K562 (cell line): Measurements from ENCODE around the gene TOMM40L. TPM values are rescaled to one million over a fixed set of nuclear protein-coding genes. Genes with fewer than 3 reads are reported as not detected.

Experiments
- BCLAF1 ChIP-seq, 2 experiments: fragments of 450-650 bp in 1 of 2; IDR thresholded peaks; 2 replicates each; pipeline ENCODE4 v1.6.1; 2011 to 2017; ENCODE audit warnings: low read depth in 2 of 2, antibody characterized with exemption in 1 of 2, borderline replicate concordance in 1 of 2, low read length in 1 of 2, mild to moderate bottlenecking in 1 of 2, mixed read lengths in 1 of 2; ENCODE audit not compliant: control insufficient read depth in 1 of 2
- C11orf30 ChIP-seq: fragments of 450-650 bp; IDR thresholded peaks from 2 replicates; pipeline ENCODE4 v1.6.1; 2016; ENCODE audit warnings: low read depth, mild to moderate bottlenecking
- CBX8 ChIP-seq: fragments of 200-600 bp; sonication (generic); IDR thresholded peaks from 2 replicates; pipeline ENCODE4 v1.6.1; 2012; ENCODE audit warnings: borderline replicate concordance, mixed run types, low read depth, mild to moderate bottlenecking, moderate library complexity, mixed read lengths, low read length, control low read depth, inconsistent platforms; ENCODE audit not compliant: poor library complexity, severe bottlenecking; ENCODE audit errors: extremely low read depth
- COPS2 ChIP-seq: fragments of 450-650 bp; conservative IDR thresholded peaks from 2 replicates; pipeline ENCODE4 v1.6.1; 2016; ENCODE audit warnings: mild to moderate bottlenecking, moderate library complexity
- EWSR1 ChIP-seq: fragments of 450-650 bp; IDR thresholded peaks from 2 replicates; pipeline ENCODE4 v1.6.1; 2018; ENCODE audit warnings: borderline replicate concordance, mild to moderate bottlenecking, low read depth, moderate library complexity; ENCODE audit not compliant: partially characterized antibody
- FOXM1 ChIP-seq, 2 experiments: fragments of 450-650 bp in 1 of 2; sonication (generic) in 1 of 2; formaldehyde crosslinking in 1 of 2; IDR thresholded peaks; 2 replicates each; pipeline versions ENCODE4 v1.6.1 to v1.9.0; 2017 to 2022; ENCODE audit warnings: low read depth in 2 of 2, mild to moderate bottlenecking in 2 of 2, missing genetic modification reagents in 1 of 2, moderate library complexity in 1 of 2
- HMBOX1 ChIP-seq: sonication (generic); IDR thresholded peaks from 2 replicates; pipeline ENCODE4 v1.6.1; 2016
- KHSRP ChIP-seq: fragments of 450-650 bp; IDR thresholded peaks from 2 replicates; pipeline ENCODE4 v1.6.1; 2017
- MTA1 ChIP-seq: fragments of 450-650 bp; IDR thresholded peaks from 2 replicates; pipeline ENCODE4 v1.6.1; 2017; ENCODE audit warnings: borderline replicate concordance
- NUFIP1 ChIP-seq: fragments of 450-650 bp; IDR thresholded peaks from 2 replicates; pipeline ENCODE4 v1.6.1; 2018; ENCODE audit not compliant: partially characterized antibody
- POLR2AphosphoS5 ChIP-seq: IDR thresholded peaks from 2 replicates; pipeline ENCODE4 v1.6.1; 2011; ENCODE audit warnings: mild to moderate bottlenecking, low read depth, low read length, moderate library complexity; ENCODE audit not compliant: control insufficient read depth, insufficient read depth
- RFX5 ChIP-seq: IDR thresholded peaks from 2 replicates; pipeline ENCODE4 v1.6.1; 2011; ENCODE audit warnings: low read depth, mild to moderate bottlenecking, improper control_type of control experiment, low read length
- SRF ChIP-seq, 2 experiments: fragments of 250-450, 450-650 bp in 1 of 2; sonication (Bioruptor Pico) in 1 of 2; sonication (generic) in 1 of 2; formaldehyde crosslinking; IDR thresholded peaks; 2 replicates each; pipeline versions ENCODE4 v1.5.0 to v1.5.1; 2020 to 2022; ENCODE audit warnings: mild to moderate bottlenecking in 1 of 2, missing genetic modification reagents in 1 of 2
- TFAP4 ChIP-seq: sonication (generic); formaldehyde crosslinking; IDR thresholded peaks from 2 replicates; pipeline ENCODE4 v1.8.0; 2022; ENCODE audit warnings: missing genetic modification reagents, mild to moderate bottlenecking, moderate library complexity, borderline replicate concordance
- THAP7 ChIP-seq: fragments of 250-450 bp; sonication (Bioruptor Pico); IDR thresholded peaks from 2 replicates; pipeline ENCODE4 v1.5.0; 2021
- ZNF184 ChIP-seq: sonication (generic); formaldehyde crosslinking; IDR thresholded peaks from 2 replicates; pipeline ENCODE4 v1.5.0; 2020; ENCODE audit warnings: missing genetic modification reagents
- ZNF23 ChIP-seq: fragments of 250-450 bp; sonication (Bioruptor Pico); IDR thresholded peaks from 2 replicates; pipeline ENCODE4 v1.4.0; 2020; ENCODE audit warnings: mild to moderate bottlenecking
- ZNF561 ChIP-seq: fragments of 450-650 bp; formaldehyde crosslinking; conservative IDR thresholded peaks from 2 replicates; pipeline ENCODE4 v1.4.0; 2020; ENCODE audit warnings: mild to moderate bottlenecking, moderate library complexity
- ZNF77 ChIP-seq: fragments of 250-450 bp; sonication (Bioruptor Pico); IDR thresholded peaks from 2 replicates; pipeline ENCODE4 v1.5.0; 2020
- polyA plus RNA-seq, 8 experiments: library from polyadenylated mRNA; depleted of rRNA in 4 of 8; stranded (reverse) in 5 of 8; unstranded in 3 of 8; fragments of >200 nt; fragmentation: Nextera tagmentation in 2 of 8; fragmentation: Illumina TruSeq in 1 of 8; extraction: Ambion mirVana in 2 of 8; extraction: Trizol in 1 of 8; gene quantifications; 2 replicates each; pipeline versions ENCODE4 v1.2.1 to v1.2.3, GENCODE V29; 2011 to 2014; ENCODE audit warnings: inconsistent platforms in 1 of 8, missing spikeins in 1 of 8
- total RNA-seq, 7 experiments: library from RNA; depleted of rRNA in 6 of 7; stranded (reverse); fragments of >200 nt in 6 of 7; fragmentation: Illumina TruSeq in 2 of 7; extraction: Trizol in 2 of 7; gene quantifications; 2 replicates each; pipeline versions ENCODE4 v1.2.1 to v1.2.3, GENCODE V29; 2011 to 2021; ENCODE audit warnings: low replicate concordance in 1 of 7

Gene TOMM40L
- total and polyA plus RNA-seq, 9 of the 15 experiments (the other 6 are each of a cell fraction or from before 2014, with no cell fraction given): 9.6 to 33.6 (median 25.2) TPM

- no peak for TF ChIP-seq THAP7
- TF ChIP-seq RFX5: no peak
- no peak for TF ChIP-seq BCLAF1 (IDR thresholded peaks at IDR 0.05; ENCODE audit: borderline replicate concordance in 1 of 2, control insufficient read depth in 1 of 2, low read depth in 2 of 2, low read length in 1 of 2)
- no peak for TF ChIP-seq NUFIP1
- TF ChIP-seq MTA1: no peak
- no peak for TF ChIP-seq CBX8
- no peak for TF ChIP-seq ZNF77 (CRISPR knock-in tag)
- no peak for TF ChIP-seq EWSR1
- TF ChIP-seq ZNF561 (CRISPR knock-in tag): no peak
- no peak for TF ChIP-seq FOXM1 (IDR thresholded peaks at IDR 0.05; ENCODE audit: low read depth)
- TF ChIP-seq FOXM1 (CRISPR knock-in tag; IDR thresholded peaks at IDR 0.05; ENCODE audit: low read depth): no peak
- no peak for TF ChIP-seq POLR2AphosphoS5
- no peak for TF ChIP-seq ZNF184
- TF ChIP-seq SRF (CRISPR knock-in tag; IDR thresholded peaks at IDR 0.05): no peak; a peak in 1 of 4 replicates
- no peak for TF ChIP-seq KHSRP
- TF ChIP-seq TFAP4 (CRISPR knock-in tag): no peak
- TF ChIP-seq ZNF23 (CRISPR knock-in tag): no peak
- TF ChIP-seq C11orf30: no peak
- TF ChIP-seq HMBOX1: no peak
- TF ChIP-seq COPS2: no peak
Observed at GRCh38 chr1:161192476-161193465, 33.1 kb upstream of the TOMM40L start (continued).
